ENCODE results near the gene TTC39C.
"Not testable (repeated sequence)": the region's sequence is repeated elsewhere in the genome, so short reads cannot be mapped to it uniquely, and the experiment has no call there.

TTC39C gene

DNA sequence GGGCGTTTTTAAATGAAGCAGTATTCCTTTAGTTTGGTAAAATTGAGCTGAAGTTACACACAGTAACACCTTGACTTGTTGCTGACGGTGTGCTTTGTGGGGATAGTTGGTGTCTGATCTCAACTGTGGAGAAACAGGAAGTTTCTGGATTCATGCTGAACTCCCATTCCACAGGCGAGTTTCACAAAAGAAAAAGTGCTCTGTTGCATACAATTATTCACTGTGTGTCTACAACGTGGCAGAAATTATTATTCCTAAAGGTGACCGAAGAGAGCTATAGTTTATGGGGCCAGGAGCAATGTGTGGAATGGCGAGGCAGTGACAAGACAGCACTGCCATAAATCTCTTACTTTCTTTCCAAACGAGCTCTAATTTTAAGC is 123.8 kb downstream of the TTC39C start:
- DNase-seq (ENCODE audit: low spot score), result peak; percentile 3

DNA sequence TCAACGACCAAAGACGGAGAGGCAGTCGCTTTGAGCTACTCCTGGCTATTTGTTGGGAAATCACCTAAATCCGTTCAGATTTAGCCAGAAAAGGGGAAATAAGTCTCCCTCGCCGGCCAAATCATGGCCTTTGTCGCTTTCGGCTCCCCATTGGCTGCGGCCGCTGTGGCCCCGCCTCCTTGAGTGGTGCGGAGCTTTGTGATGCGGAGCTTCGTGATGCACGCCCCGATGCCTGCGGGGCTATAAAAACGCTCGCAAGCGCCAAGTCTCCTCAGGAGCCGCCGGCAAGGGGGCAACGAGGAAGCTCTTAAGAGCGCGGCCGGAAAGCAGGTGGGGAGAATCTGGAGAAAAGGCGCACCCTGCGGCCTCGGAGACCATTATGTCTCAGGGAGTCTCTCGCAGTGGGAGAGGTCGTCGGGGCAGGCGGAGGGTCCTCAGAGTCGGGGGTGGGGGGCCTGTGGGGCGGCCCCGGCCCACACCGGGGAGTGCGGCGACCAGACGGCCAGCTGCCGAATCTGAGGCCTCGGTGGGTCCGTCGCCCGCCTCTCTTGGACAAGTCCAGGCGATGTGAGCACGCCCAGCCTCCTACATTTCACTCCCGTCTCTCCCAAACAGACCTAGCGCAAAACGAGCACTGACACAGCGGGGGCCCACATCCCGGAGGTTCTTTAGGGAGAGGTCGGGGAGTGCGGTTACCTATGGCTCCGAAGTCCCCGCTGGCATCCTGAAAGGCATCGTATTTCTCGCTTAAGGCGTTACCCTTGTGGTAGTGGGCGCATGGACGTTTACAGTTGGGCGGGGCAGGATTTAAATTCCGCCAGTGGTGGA is 124.4 kb downstream of the TTC39C start, which contains the start of gene CABYR:
Gene CABYR (plus strand): TSS at position 274 of the 828 bp plus-strand sequence. CDS start 4,053 bp downstream, outside the sequence.
- DNase-seq (ENCODE audit: low spot score), result peak; percentile 41

DNA sequence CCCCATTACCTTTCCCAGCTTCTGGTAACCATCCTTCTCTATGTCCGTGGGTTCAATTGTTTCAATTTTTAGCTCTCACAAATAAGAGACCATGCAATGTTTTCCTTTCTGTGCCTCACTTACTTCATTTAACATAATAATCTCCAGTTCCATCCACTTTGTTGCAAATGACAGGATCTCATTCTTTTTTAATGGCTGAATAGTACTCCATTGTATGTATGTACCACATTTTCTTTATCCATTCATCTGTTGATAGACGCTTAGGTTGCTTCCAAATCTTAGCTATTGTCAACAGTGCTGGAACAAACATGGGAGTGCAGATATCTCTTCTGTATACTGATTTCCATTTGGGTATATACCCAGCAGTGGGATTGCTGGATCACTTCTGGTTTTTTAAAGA is 126.1 kb downstream of the TTC39C start:
- no peak for DNase-seq (ENCODE audit: low spot score)

DNA sequence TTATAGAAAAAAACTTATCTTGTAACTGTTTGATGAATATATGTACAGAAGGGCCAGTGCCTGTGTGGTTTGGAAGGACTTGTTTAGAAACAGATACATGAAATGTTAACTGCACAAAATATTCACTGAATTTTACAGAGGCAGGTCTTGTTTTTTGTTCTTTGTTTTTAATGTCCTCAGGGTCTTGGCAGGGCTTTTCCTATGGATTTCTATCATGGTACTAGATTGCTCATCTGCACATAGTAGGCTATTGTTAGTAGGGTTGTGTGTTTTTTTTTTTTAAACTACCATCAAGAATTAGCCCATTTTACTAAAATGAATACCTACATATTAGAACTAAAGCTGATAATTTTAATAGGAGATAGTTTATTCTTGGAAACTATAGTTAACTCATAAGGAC is 127.8 kb downstream of the TTC39C start:
- no peak for DNase-seq (ENCODE audit: low spot score)

DNA sequence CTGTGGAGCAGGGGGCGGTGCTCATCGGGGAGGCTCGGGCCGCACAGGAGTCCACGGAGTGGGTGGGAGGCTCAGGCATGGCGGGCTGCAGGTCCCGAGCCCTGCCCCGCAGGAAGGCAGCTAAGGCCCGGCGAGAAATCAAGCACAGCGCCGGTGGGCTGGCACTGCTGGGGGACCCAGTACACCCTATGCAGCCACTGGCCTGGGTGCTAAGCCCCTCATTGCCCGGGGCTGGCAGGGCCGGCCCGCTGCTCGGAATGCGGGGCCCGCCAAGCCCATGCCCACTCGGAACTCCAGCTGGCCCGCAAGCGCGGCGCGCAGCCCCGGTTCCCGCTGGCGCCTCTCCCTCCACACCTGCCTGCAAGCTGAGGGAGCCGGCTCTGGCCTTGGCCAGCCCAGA is 135.0 kb downstream of the TTC39C start:
- DNase-seq (ENCODE audit: low spot score), result not testable (repeated sequence)

DNA sequence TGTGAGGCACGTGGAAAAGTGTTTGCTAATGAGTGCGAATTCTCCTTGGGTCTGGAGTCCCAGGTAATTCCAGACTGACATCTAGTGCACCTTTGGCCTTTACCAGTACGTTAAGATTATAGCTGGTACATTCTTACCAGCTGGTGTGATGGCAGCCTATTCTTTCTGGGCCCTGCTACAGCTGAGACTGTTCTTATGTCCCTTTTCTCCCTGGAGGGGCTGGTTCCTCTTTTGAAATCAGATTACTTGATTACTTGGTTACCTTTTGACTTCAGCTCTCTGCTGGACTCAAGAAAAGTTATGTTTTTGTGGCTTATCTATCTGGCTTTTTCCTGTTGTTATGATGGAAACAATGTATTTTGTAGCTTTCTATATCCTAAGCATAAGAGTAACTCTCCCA is 138.8 kb downstream of the TTC39C start:
- no peak for DNase-seq (ENCODE audit: low spot score)

DNA sequence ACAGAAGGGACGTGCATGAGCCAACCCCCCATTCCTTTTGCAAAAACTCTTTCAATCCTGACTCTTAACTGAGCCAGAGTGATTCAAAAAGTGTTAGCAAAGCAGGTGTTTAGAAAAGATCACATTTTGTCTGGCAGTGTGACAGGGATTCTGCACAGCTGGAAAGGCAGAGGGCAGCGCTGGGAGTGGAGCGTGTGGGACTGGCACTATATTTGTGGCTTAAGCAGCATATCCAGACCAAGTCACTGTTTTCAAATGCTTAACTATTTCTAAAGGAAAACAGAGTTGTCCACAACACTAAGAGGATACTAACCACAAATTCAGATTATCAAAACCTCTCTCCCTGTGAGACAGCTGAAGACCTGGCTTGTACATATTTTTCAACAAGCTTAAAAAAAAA is 143.3 kb downstream of the TTC39C start:
- no peak for DNase-seq (ENCODE audit: low spot score)

DNA sequence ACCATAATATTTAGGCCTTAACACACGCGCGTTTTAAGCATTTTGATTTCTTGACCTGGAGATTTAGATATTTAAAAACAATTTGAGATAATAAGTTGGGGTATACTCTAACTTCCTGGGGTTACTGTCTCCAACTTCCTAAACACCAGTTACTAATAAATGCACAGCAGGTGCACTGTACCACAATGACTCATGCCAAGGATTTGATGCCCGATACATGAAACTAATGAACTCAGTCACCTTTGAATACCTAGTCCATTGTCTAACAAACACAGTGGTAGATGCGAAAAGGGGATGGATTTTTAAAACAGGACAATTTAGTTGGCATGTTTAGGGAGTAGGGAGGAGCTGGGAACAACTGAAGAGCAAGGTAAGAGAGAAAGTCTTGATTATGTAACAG is 145.5 kb downstream of the TTC39C start:
- DNase-seq (ENCODE audit: low spot score), result no peak

DNA sequence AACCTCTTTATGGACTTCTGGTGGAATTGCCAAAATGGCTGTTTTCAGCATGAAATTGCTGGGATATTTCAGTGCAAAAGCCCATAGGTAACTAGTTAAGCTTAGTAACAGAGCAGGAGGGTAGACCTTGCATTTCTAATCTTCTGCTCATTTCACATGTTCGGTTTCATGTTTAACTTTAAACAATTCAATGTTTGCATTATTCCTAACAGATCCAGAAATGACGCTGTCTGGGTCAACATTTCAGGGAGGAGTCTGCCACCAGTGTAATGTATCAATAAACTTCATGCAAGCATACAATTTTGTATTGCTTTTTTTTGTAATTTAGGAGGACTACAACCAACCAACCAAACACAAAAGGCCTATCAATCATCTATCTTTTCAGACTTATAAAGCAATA is 146.8 kb downstream of the TTC39C start:
- DNase-seq (ENCODE audit: low spot score), result no peak

DNA sequence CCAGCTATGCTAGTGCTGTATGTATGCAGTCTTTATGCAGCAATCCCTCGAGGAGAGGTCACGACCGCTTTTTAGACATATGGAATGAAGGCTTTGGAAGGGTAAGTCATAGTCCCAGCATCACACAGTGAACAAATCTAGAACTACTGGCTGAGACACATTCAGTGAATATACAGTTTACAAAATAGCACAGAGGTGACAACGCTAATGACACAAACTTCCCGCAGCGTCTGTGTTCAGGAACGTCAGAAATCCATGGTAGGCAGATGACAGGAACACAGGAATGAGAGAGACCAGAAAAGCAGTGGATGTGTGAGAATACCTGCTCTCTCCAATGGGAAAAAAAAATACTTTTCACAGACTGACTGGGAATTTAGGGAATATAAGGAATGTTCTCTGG is 153.9 kb downstream of the TTC39C start:
- no peak for DNase-seq (ENCODE audit: low spot score)

DNA sequence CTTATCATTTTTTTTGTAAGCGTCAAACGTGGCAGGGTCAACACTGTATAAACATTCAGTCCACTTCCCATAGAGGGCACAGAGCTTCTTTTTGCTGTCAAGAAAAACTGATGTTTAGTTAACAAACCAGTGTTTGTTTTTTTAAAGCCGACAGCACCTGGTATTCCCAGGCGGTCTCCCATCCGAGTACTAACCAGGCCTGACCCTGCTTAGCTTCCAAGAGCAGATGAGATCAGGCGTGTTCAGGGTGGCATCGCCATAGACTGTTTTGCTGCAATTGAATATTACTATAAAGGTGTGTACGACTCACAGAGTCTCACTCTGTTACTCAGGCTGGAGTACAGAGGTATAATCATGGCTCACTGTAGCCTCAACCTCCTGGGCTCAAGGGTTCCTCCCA is 155.8 kb downstream of the TTC39C start:
- DNase-seq (ENCODE audit: low spot score), result no peak

DNA sequence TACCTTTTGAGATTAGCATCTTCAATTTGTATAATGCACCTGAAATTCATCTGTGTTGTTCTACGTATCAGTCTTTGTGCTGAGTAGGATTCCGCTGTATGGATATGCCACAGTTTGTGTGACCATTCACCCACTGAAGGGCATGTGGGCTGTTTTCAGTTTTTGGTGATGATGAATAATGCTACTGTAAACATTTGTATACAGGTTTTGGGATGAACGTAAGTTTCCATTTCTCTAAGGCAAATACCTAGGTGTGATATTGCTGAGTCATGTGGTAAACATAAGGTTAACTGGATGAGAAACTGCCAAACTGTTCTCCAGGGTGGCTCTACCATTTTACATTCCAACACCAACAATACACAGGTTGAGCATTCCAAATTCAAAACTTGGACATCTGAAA is 159.4 kb downstream of the TTC39C start:
- no peak for DNase-seq (ENCODE audit: low spot score)

DNA sequence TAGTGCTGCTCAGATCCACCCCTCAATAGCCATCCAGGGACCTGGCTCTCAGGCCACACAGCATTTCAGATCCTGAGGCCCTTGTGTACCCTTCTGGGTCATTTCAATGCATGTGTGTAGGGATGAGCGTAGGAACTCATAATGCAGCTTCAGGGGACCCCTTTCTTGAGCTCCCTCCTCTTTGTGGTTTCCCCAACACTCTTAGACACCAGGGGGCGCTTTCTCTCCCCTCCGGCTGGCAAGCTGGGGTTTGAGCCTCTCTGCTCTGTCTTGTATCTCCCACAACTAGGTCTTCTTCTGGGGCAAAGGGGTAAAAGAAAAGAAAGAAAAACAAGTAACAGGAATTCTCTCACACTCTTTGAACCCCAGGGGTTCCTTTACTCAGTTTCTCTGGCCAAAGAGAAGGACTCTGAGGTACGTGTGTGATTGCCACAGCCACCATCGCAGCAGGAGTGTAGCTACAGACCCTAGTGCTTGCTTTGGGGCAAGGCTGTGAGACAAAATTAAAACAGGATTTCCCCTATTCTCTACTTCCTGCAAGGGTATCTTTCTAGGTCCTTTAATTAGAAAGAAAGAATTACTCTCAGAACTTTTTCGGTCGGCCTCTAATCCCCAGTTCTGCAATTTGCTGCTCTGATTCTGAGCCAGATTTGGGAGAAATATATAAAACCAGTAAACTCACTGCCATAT is 162.3 kb downstream of the TTC39C start:
- peak; percentile 10 for DNase-seq (ENCODE audit: low spot score)

DNA sequence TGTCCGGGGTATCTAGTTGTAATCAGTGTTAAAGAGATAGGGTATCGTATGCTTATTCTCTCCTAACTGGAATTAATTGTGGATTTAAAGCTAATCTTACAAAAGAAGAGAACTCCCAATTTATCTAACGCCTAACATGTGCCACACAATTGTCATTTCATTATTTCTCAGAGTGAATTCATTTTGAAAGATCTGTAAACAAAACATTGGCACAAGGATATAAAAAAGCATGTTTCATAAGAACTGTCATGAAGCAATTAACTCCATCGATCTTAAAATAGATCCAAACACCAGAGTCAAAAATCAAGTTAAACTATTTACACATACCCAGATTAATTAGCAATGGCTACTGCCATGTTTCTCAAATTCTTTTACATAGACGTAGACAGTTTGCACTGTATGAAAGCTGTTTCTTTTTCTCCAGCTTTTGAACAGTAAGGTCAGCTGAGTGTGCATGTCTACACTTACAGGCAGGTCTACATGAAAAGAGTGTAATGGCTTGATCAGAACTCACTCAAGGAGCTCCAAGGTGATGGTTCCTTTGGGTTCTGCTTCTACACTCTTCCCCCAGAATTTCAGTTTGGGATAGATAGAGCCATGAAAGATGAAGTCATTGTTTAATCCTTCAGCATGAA is 163.1 kb downstream of the TTC39C start:
- DNase-seq (ENCODE audit: low spot score), result no peak

DNA sequence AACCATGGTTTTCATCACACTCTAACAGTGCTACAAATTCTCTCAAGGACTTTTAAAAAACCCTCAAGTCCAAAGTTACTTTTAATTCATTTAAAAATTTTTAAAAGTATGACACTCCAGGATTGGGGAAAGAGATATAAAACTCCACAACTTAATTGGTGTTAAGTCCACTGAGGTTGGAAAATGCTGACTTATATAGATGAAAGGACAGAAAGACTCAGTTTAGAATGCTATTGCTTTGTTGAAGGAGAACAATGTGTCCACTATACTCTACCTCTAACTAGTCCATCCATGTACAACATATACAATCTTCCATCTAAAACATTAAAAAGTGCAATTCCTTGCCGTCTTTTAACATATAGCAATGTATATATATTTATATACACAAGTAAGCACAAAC is 165.5 kb downstream of the TTC39C start:
- DNase-seq (ENCODE audit: low spot score), result no peak

DNA sequence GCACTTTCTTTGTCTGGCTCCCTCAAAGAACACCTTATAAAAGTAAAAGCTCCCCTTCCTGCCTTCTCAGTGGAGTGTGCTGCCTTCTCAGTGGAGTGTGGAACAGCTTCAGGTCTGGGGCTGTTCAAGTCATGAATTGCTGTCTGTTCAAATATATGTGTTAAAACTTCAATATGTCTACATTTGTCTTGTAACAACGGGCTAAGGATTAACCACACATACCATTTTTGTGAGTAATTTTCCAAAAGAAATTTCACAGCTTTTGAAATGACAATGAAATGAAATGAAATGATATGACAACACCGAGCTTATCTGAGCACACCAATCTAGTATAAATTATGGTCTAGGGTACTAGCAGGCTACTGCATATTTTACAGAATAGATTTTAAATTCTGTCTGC is 167.3 kb downstream of the TTC39C start:
- no peak for DNase-seq (ENCODE audit: low spot score)
